ENCODE data around the gene OFD1.
"Not testable (repeated sequence)": the region's sequence is repeated elsewhere in the genome, so short reads cannot be mapped to it uniquely, and the experiment has no call there.

GRCh38 chrX:13726583-13726982, 8.0 kb upstream of the OFD1 start:
- not testable (repeated sequence) for TF ChIP-seq POLR2A (IDR thresholded peaks at IDR 0.05; ENCODE audit: low read length); GATA1 (IDR thresholded peaks at IDR 0.05; ENCODE audit: low read depth, low read length)

Data from erythroblast (primary cell).